AG04450 (cell line): ENCODE results near the gene PCYT2. TPM values are rescaled to one million over a fixed set of nuclear protein-coding genes. Genes with fewer than 3 reads are reported as not detected.

Source experiments
- CTCF ChIA-PET: fragments of 300-600, 350-600 bp; formaldehyde crosslinking; extraction: SDS; loops from one replicate; lab custom pipeline; 2022; ENCODE audit warnings: antibody characterized with exemption, inconsistent platforms; lab: Charles Lee
- POLR2A ChIA-PET: fragments of 350-600 bp; formaldehyde crosslinking; extraction: SDS; loops from one replicate; lab custom pipeline; 2021; ENCODE audit warnings: antibody characterized with exemption, inconsistent platforms; lab: Yijun Ruan, JAX
- DNase-seq: peaks from one replicate; pipeline ENCODE4 v3.0.0-alpha.2; 2011; ENCODE audit warnings: low read depth, low spot score
- H3K27ac ChIP-seq: one replicate; pipeline ENCODE4 v1.5.1; 2012; ENCODE audit warnings: low read depth, low read length, control low read depth
- H3K27me3 ChIP-seq: one replicate; pipeline ENCODE4 v1.6.0; 2012; ENCODE audit warnings: low read length; ENCODE audit not compliant: control insufficient read depth, insufficient read depth
- H3K4me3 ChIP-seq: 2 replicates; pipeline ENCODE4 v1.5.1; 2011; ENCODE audit warnings: mild to moderate bottlenecking, low read depth, low read length, control low read depth
- H3K9me3 ChIP-seq: 2 replicates; pipeline ENCODE4 v1.5.1; 2012; ENCODE audit warnings: low read length; ENCODE audit not compliant: control insufficient read depth, insufficient read depth
- polyA plus RNA-seq: library from polyadenylated mRNA; depleted of rRNA; stranded (reverse); fragments of >200 nt; gene quantifications from 2 replicates; pipeline ENCODE4 v1.2.3, GENCODE V29; 2011
- TF ChIP-seq, protein P1 (sequence below): IDR thresholded peaks from 2 replicates; pipeline ENCODE4 v1.5.1; 2011; ENCODE audit warnings: low read depth, low read length, control low read depth, inconsistent platforms

Gene PCYT2
- polyA plus RNA-seq, 1 experiment: 25.2 TPM

DNA sequence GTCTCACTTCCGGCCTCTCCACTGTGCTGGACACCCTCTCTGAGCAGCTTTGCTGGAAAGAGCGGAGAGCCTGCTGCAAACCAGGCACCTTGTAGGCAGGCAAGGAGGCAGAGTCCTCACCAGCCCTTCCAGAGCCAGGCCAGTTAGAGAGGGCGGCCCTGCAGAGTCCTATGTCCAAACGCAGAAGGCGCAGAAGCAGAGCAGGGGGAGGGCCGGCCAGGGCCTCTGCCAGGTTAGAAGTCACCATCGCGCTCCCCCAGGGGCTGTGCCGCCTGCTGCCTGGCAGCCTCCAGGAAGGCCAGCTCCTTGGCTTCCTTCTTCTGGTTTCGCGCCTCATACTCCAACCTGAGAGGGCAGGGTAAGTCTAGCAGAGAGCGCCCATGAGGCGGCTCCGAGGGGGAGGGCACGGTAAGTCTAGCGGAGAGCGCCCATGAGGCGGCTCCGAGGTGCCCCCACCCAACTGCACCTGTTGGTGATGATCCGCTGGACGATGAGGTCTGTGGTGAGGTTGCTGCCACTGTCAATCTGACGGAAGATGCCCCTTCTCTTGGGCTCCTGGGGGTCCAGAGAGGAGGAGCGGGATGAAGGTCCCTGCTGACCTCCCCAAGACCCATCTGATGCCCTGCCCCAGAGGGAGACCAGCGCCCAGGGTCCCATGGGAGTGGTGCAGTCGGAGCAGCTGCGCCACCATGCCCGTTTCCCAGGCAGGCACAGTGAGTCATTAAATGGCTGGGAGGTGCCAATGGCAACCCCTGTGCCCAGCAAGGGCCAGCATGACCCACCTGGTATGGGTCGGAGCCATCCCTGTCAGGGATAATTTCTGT is 6.4 kb downstream of the PCYT2 start:
- DNase-seq: no peak
- TF ChIP-seq, protein P1, sequence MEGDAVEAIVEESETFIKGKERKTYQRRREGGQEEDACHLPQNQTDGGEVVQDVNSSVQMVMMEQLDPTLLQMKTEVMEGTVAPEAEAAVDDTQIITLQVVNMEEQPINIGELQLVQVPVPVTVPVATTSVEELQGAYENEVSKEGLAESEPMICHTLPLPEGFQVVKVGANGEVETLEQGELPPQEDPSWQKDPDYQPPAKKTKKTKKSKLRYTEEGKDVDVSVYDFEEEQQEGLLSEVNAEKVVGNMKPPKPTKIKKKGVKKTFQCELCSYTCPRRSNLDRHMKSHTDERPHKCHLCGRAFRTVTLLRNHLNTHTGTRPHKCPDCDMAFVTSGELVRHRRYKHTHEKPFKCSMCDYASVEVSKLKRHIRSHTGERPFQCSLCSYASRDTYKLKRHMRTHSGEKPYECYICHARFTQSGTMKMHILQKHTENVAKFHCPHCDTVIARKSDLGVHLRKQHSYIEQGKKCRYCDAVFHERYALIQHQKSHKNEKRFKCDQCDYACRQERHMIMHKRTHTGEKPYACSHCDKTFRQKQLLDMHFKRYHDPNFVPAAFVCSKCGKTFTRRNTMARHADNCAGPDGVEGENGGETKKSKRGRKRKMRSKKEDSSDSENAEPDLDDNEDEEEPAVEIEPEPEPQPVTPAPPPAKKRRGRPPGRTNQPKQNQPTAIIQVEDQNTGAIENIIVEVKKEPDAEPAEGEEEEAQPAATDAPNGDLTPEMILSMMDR: no peak
- ChIA-PET POLR2A (no interaction called here), CTCF (no interaction called here)
- no peaks in the 10 kb centered on the region for H3K27me3 ChIP-seq
- H3K4me3 ChIP-seq: no peak overlapping the region
- no peaks in the 10 kb centered on the region; the same call in 1 of the 2 replicates for H3K9me3 ChIP-seq
- H3K27ac ChIP-seq: no peak overlapping the region

DNA sequence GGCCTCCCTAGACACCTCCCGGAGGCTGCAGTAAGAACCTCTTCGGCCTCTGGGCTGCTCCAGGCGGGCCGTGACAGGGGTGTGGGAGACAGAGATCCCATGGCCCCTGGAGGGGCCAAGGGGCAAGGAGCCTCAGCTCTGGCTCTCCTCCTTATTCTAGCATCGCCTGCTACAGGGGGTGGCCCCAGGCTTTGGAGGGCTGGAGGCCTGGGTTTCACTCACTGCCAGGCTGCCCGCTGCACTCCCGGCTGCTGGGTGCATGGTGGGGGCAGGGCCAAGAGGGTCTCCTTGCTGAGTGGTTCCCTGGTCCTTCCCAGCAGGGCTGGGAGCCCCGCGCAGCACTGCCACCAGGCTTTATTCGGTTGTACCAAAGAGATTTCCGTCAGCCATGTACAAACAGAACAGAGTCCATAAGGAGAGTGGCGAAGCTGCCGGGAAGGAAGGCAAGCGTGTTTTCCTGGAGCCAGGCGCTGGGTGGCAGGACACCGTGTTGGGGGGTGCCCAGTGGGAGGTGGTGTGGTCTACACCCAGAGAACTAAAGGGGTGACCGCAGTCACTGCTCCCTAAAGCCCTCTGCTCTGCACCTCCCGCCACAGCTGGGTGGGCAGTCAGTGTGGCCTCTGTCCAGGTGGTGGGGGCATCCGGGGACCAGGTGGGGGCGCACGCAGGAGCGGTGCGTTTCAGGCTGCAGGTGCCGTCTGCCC is 7.2 kb downstream of the PCYT2 start:
- TF ChIP-seq, protein P1: no peak
- POLR2A ChIA-PET: interaction anchor here (1.1 kb wide), 1 partner anchor 22 kb away, joined by 3 read pairs; no protein-coding TSS in a partner anchor
- Histone ChIP-seq H3K4me3 (no peak overlapping the region), H3K27ac (no peak overlapping the region), H3K27me3 (no peaks in the 10 kb centered on the region), H3K9me3 (no peaks in the 10 kb centered on the region; the same call in 1 of the 2 replicates)
- DNase-seq: no peak
- CTCF ChIA-PET: no interaction called here

DNA sequence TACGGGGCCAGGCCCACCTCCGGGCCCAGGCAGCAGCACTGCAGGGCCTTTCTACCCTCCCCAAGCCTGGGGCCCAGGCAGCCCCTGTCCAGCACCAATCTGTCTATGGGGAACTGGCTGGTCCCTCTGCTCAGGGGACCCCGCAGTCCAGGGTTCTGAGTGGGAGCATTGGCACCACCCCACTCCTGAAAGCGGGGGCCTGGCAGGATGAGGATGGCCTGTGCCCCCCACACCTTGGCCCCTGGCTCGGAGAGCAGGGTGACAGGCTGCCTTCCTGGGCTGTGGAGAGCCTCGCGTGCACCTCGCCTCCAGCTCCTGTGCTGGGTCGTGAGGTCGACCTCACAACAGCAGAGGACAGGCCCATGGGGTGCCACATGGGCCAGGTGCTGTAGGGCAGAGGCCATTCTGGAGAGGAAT is 7.8 kb downstream of the PCYT2 start:
- ChIA-PET CTCF (no interaction called here), POLR2A (interaction anchor here (1.1 kb wide), 1 partner anchor 23 kb away, joined by 3 read pairs; no protein-coding TSS in a partner anchor)
- Histone ChIP-seq H3K9me3 (no peaks in the 10 kb centered on the region; the same call in 1 of the 2 replicates), H3K4me3 (no peak overlapping the region), H3K27me3 (no peaks in the 10 kb centered on the region), H3K27ac (no peak overlapping the region)
- TF ChIP-seq, protein P1: no peak
- DNase-seq: no peak

DNA sequence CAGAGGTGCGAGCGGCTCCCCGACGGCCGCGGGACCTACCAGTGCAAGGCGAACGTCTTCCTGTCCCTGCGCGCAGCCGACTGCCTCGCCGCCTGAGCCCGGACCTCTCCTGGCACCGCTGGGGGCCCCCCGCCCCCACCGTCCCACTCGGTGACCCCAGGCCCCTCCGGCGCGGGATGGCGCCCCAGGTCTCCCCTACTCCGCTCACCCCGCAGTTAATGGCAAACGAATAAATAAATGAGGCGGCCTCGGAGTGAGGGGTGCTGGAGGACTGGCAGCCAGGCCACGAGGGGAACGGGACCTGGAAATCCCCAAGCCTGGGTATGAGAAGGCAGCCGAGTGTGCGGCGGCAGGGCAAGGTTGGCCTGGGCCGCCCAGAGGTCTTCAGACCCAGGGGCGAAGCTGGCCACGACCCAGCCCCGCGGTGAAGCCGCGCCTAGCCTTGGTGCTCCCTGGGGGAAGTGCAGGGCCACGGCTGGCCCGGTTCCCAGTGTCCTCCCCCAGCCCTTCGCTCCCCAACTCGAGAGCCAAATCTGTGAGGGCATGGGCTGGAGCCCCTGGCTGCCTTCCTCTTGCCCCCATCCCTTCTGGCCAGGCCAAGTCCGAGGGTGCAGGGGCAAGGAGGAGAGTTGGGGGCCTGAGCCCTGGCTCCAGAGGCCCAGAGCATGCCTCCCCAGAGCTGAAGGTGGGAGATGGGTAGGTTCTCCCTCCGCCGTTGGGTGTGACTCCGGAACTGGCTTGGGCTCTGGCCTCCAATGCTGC is 8.4 kb downstream of the PCYT2 start:
- Histone ChIP-seq H3K4me3 (peak overlapping the region; percentile 38; the same call in 1 of the 2 replicates), H3K27me3 (no peaks in the 10 kb centered on the region), H3K27ac (no peak overlapping the region), H3K9me3 (no peaks in the 10 kb centered on the region; the same call in 1 of the 2 replicates)
- CTCF ChIA-PET: no interaction called here
- no peak for DNase-seq
- POLR2A ChIA-PET: interaction anchor here (1.1 kb wide), 1 partner anchor 24 kb away, joined by 3 read pairs; no protein-coding TSS in a partner anchor
- TF ChIP-seq, protein P1: no peak
